HG03039 (cell line): ENCODE results near the gene HOXB3.

Experiments
- ATAC-seq: cut with Tn5 transposase; IDR thresholded peaks from one replicate; pipeline ENCODE4 v1.9.1; 2021; ENCODE audit warnings: mild to moderate bottlenecking, moderate library complexity; ENCODE audit not compliant: unreplicated experiment

Gene HOXB3

GRCh38 chr17:48571024-48571818 is 18.8 kb downstream of the HOXB3 start:
- ATAC-seq = no peak

- ATAC-seq = no peak
Observed at GRCh38 chr17:48570325-48571023, 19.6 kb downstream of the HOXB3 start.

GRCh38 chr17:48569674-48570324 is 20.2 kb downstream of the HOXB3 start:
- no peak for ATAC-seq

GRCh38 chr17:48569240-48569582 is 20.8 kb downstream of the HOXB3 start:
- ATAC-seq = no peak

- ATAC-seq = no peak
Observed at GRCh38 chr17:48568499-48569239, 21.4 kb downstream of the HOXB3 start.

- ATAC-seq = no peak
Observed at GRCh38 chr17:48567646-48568354, 22.2 kb downstream of the HOXB3 start.

GRCh38 chr17:48567209-48567608 is 22.8 kb downstream of the HOXB3 start:
- ATAC-seq = no peak

GRCh38 chr17:48566717-48567116 is 23.3 kb downstream of the HOXB3 start:
- no peak for ATAC-seq

GRCh38 chr17:48565925-48566710 is 23.9 kb downstream of the HOXB3 start:
- no peak for ATAC-seq

- no peak for ATAC-seq
Observed at GRCh38 chr17:48565022-48565554, 25.0 kb downstream of the HOXB3 start.

GRCh38 chr17:48564188-48565021 is 25.6 kb downstream of the HOXB3 start:
- no peak for ATAC-seq

GRCh38 chr17:48563867-48564187 is 26.2 kb downstream of the HOXB3 start:
- no peak for ATAC-seq

GRCh38 chr17:48563385-48563838 is 26.6 kb downstream of the HOXB3 start:
- ATAC-seq = no peak

- ATAC-seq = no peak
Observed at GRCh38 chr17:48562934-48563333, 27.1 kb downstream of the HOXB3 start.

- no peak for ATAC-seq
Observed at GRCh38 chr17:48561884-48562810, 27.9 kb downstream of the HOXB3 start.

- ATAC-seq = no peak
Observed at GRCh38 chr17:48559840-48560817, 29.9 kb downstream of the HOXB3 start.
